IPS-20b (cell line): ENCODE data around the gene SHC2.
"Not testable (repeated sequence)": the region's sequence is repeated elsewhere in the genome, so short reads cannot be mapped to it uniquely, and the experiment has no call there.

ENCODE experiments used
- H3K27ac ChIP-seq: one replicate; pipeline ENCODE4 v1.5.1; 2013; ENCODE audit warnings: low read length
- H3K27me3 ChIP-seq: 2 replicates; pipeline ENCODE4 v1.6.1; 2013; ENCODE audit warnings: mild to moderate bottlenecking, low read length, inconsistent platforms; ENCODE audit not compliant: insufficient read depth
- H3K36me3 ChIP-seq: 2 replicates; pipeline ENCODE4 v1.6.1; 2013; ENCODE audit warnings: low read depth, mild to moderate bottlenecking, inconsistent platforms, low read length, moderate library complexity; ENCODE audit not compliant: insufficient read depth
- H3K4me1 ChIP-seq: 2 replicates; pipeline ENCODE4 v1.6.1; 2013; ENCODE audit warnings: mild to moderate bottlenecking, control low read depth, inconsistent platforms, low read length, moderate library complexity; ENCODE audit not compliant: insufficient read depth
- H3K4me3 ChIP-seq: 2 replicates; pipeline ENCODE4 v1.5.1; 2013; ENCODE audit warnings: mild to moderate bottlenecking, low read length, inconsistent platforms
- H3K9ac ChIP-seq: 2 replicates; pipeline ENCODE4 v1.6.1; 2013; ENCODE audit warnings: low read depth, mild to moderate bottlenecking, inconsistent platforms, low read length, moderate library complexity
- H3K9me3 ChIP-seq: 2 replicates; pipeline ENCODE4 v1.6.1; 2013; ENCODE audit warnings: mild to moderate bottlenecking, low read depth, low read length, inconsistent platforms; ENCODE audit not compliant: insufficient read depth

SHC2 gene

DNA sequence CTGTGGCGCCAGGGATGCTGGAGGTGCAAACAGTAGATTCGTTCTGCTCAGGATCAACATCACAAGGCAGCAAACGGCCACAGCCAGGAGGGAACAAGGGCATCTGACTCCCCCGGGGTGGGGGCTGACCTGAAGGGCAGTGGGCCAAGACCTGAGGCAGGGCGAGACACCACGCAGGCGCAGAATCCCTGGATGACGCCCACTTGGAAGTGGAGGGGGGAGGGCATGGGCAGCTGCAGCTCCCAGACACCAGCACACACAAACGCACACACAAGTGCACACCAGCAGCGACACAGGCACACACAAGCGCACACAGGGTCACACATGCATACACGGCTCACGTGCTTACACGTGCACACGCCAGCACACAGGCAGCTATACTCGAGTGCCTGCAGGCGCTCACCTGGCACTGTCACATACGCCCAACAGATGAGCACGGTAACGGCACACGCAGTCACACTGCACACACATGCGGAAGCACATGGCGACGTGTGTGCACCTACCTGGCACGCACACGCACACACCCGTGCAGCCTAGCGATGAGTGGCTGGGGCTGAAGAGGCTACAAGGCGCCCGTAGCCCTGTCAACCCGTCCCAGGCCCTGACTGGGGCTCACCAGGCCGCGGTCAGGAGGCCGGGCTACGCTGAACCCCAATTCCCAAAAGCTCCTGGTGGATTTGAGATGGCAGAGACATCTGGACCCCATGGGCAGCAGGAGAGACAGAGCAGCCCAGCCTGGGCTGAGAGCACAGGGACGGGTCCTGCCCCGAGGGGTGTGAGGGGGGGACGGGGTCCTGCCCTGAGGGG, 57.4 kb downstream of the SHC2 start:
- H3K9me3 ChIP-seq: no peaks in the 10 kb centered on the region
- H3K27ac ChIP-seq: no peak overlapping the region
- H3K27me3 ChIP-seq: no peaks in the 10 kb centered on the region
- H3K4me1 ChIP-seq: no peaks in the 10 kb centered on the region
- no peak overlapping the region for H3K4me3 ChIP-seq
- H3K36me3 ChIP-seq: no peaks in the 10 kb centered on the region
- H3K9ac ChIP-seq: no peak overlapping the region

DNA sequence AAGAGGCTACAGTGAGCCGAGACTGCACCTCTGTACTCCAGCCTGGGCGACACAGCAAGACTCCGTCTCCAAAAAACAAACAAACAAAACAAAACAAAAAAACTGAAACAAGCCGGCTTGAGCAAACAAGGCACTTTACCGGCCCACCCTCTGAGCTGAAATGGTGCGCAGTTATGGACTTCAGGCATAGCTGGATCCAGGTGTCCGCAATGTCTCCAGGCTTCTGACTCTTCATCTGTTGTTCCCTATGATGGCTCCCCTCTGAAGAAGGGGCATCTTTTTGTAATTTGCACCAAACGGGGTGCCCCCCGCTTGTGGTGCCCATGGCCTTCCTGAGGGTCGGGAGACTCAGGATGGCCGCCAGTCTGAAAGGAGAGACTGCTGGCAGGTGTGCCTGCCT, 58.0 kb downstream of the SHC2 start:
- no peaks in the 10 kb centered on the region for H3K27me3 ChIP-seq
- no peak overlapping the region for H3K27ac ChIP-seq

DNA sequence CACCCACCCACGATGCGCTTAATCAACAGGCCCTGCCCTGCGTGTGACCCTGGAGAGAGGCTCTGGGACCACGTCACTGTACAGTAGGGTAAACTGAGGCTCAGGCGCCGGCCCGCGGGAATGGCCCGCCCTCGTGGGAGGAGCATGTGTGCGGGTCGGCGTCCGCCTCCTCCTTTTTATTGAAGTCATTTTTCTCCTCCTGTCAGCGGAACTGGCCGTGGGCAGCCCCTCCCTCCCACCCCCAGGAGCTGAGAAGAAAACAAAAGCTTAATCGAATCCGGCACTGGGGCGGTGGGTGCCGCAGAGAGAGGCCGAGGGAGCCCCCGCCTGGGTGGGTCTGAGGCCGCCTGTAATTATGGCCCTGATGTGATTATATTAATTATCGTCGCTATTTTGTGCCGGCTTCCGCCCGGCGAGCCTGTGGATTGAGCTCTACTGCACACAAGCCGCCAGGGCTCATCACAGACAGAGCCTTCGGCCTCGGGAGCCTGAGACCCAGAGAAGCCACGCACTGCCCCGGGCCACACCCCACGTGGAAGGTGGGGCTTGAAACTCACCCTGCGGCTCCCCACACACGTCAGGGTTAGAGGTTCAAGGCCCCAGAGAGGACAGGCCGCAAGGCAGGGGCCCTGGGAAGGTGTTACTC, 58.8 kb downstream of the SHC2 start:
- Histone ChIP-seq H3K9me3 (no peaks in the 10 kb centered on the region), H3K9ac (no peak overlapping the region), H3K4me1 (no peaks in the 10 kb centered on the region), H3K27me3 (no peaks in the 10 kb centered on the region), H3K4me3 (no peak overlapping the region), H3K36me3 (no peaks in the 10 kb centered on the region), H3K27ac (no peak overlapping the region)

More for the DNA sequence above, 58.0 kb downstream of the SHC2 start:
- no peaks in the 10 kb centered on the region for H3K4me1 ChIP-seq
- H3K4me3 ChIP-seq: no peak overlapping the region
- no peaks in the 10 kb centered on the region for H3K36me3 ChIP-seq
- H3K9ac ChIP-seq: no peak overlapping the region
- H3K9me3 ChIP-seq: no peaks in the 10 kb centered on the region

DNA sequence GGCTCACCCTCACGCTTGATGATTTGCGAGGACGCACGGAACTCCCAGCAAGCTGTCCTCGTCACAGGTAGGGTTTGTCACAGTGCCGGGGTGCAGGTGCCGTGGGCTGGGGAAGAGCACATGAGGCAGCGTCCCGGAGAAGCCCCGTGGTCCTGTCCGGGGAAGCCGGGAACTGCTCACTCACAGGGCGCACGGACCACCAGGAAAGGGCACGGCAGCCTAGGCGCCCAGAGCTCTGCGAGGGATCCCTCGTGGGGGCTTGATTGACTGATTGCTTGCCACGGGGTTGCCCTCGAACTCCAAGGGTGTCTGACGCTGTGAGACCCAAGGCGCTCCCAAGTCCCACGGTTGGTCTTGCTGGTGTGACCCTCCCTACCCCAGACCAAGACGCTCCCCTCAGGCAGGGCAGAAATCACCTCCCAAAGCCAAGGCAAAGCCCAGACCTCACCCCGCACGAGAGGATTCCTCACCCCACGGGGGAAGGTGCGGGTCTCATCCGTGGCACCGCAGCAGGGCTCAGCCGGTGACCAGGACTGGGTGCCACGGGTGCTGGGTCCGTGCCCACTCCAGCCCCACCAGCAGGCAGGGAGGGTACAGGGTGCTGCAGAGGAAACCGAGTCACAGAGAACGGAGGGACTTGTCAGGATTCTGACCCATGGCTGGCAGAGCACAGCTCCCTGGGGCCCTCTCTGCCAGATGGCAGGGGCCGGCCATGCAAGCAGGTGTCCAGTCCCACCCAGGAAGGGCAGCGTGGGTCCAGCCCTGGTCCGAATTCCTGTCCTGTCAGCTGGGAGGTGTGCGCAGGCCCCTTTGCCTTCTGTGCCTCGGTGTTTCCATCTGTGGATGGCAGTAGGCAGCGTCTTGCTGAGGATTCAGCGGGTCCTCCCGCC, 59.6 kb downstream of the SHC2 start:
- no peak overlapping the region for H3K9ac ChIP-seq
- no peaks in the 10 kb centered on the region for H3K27me3 ChIP-seq
- no peak overlapping the region for H3K27ac ChIP-seq
- H3K4me3 ChIP-seq: no peak overlapping the region
- no peaks in the 10 kb centered on the region for H3K4me1 ChIP-seq
- H3K36me3 ChIP-seq: no peaks in the 10 kb centered on the region
- no peaks in the 10 kb centered on the region for H3K9me3 ChIP-seq

DNA sequence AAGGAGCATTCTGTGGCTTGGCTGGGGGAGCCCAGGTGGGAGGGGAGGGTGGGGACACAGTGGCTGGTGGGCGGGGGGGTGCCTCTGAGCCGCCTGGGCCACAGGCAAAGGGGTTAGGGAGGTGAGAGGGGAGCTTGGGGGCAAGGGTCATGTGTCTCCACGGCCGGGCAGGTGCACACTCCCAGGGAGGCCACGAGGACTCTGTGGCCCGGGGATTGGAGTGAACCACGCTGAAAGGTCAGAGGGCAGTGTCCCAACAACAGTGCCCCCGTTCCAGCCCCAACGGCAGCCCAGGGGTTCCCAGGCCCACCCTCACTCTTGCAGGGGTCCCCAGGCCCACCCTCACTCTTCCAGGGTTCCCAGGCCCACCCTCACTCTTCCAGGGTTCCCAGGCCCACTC, 61.5 kb downstream of the SHC2 start:
- Histone ChIP-seq H3K4me1 (no peaks in the 10 kb centered on the region), H3K36me3 (no peaks in the 10 kb centered on the region), H3K9me3 (peaks cover 4% of the 10 kb centered on the region; the same call in 1 of the 2 replicates), H3K9ac (no peak overlapping the region), H3K27ac (no peak overlapping the region), H3K27me3 (no peaks in the 10 kb centered on the region), H3K4me3 (no peak overlapping the region)

DNA sequence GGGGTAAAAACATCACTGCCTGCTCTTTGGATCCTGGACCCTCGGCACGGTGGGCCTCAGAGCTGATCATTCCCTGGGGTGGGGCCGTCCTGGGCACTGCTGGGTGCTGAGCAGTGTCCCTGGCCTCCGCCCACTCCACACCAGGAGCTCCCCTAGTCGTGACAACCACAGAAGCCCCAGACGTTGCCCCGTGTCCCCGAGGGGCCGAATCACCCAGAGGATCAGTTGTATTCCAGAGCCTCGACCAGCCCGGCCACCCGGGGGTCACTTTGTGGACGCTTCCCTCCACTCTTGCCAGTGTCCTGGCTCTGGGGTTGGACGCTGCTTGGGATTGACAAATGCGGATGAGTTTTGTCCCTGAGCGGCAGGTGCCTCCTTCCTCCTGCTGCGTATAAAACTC, 62.1 kb downstream of the SHC2 start:
- no peaks in the 10 kb centered on the region for H3K36me3 ChIP-seq
- no peak overlapping the region for H3K27ac ChIP-seq
- no peaks in the 10 kb centered on the region for H3K4me1 ChIP-seq
- no peaks in the 10 kb centered on the region for H3K27me3 ChIP-seq
- no peak overlapping the region for H3K9ac ChIP-seq
- peaks cover 4% of the 10 kb centered on the region; the same call in 1 of the 2 replicates for H3K9me3 ChIP-seq
- no peak overlapping the region for H3K4me3 ChIP-seq

DNA sequence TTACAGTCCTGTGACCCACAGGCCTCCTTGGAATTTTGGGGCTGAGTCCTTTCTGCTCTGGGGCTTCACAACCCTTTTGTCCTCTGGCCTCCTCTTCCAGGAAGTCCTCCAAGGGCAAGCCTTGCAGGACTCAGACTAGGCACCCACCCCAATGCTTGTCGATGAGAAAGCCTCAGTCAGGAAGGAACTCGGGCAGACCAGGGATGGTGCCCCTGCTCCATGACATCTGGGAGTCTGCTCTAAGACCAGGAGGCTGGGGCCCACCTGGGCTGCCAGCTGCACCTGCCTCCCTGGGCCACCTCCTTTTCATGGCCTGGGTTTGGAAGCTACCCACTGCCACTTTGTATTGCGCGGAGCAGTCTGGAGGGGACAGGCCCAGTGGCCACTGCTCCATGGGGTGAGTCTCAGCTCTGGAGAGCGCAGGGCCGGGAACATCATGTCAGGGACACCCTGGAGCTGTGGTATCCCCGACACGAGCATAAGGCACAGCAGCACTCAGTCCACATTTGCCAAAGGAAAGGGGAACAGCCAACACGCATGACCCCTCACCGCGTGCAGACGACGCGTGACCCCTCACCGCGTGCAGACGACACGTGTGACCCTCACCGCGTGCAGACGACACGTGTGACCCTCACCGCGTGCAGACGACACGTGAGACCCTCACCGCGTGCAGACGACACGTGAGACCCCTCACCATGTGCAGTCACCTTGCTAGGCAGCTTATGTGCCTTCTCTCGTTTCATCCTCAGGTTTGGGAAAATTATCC, 62.7 kb downstream of the SHC2 start:
- Histone ChIP-seq H3K9ac (no peak overlapping the region), H3K4me1 (no peaks in the 10 kb centered on the region), H3K27me3 (no peaks in the 10 kb centered on the region)

DNA sequence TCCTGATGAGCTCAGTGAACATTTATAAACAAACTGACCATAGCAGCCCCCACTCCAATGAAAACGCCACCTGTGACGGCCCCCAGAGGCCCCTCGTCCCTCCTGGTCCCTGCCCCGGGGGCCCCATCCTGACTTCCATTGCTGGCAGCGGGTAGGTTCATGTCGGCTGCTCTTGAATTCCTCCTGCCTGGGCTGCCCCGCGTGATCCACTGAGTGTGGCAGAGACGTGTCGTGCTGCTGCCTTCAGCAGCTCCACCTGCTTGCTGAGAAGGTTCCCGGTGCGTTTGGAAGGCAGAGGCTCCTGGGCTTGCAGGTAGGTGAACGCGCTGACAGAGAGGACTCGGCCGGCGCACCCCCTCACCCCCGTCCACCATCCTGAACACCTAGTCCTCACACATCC, 63.5 kb downstream of the SHC2 start:
- no peak overlapping the region for H3K27ac ChIP-seq
- H3K4me3 ChIP-seq: no peak overlapping the region
- no peaks in the 10 kb centered on the region for H3K4me1 ChIP-seq
- peaks cover 4% of the 10 kb centered on the region; the same call in 1 of the 2 replicates for H3K9me3 ChIP-seq
- H3K27me3 ChIP-seq: no peaks in the 10 kb centered on the region
- no peaks in the 10 kb centered on the region for H3K36me3 ChIP-seq
- H3K9ac ChIP-seq: no peak overlapping the region

More for the DNA sequence above, 62.7 kb downstream of the SHC2 start:
- no peak overlapping the region for H3K27ac ChIP-seq
- no peak overlapping the region for H3K4me3 ChIP-seq
- peaks cover 4% of the 10 kb centered on the region; the same call in 1 of the 2 replicates for H3K9me3 ChIP-seq
- no peaks in the 10 kb centered on the region for H3K36me3 ChIP-seq

DNA sequence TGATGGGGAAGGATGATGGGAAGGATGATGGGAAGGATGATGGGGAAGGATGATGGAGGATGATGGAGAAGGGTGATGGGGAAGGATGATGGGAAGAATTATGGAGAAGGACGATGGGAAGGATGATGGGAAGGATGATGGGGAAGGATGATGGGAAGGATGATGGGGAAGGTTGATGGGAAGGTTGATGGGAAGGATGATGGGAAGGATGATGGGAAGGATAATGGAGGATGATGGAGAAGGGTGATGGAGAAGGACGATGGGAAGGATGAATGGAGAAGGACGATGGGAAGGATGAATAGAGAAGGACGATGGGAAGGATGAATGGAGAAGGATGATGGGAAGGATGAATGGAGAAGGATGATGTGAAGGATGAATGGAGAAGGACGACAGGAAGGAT, 65.4 kb downstream of the SHC2 start:
- Histone ChIP-seq H3K4me1 (no peaks in the 10 kb centered on the region), H3K27me3 (no peaks in the 10 kb centered on the region), H3K9ac (no peak overlapping the region), H3K4me3 (no peak overlapping the region), H3K36me3 (no peaks in the 10 kb centered on the region), H3K9me3 (peaks cover 4% of the 10 kb centered on the region; the same call in 1 of the 2 replicates), H3K27ac (no peak overlapping the region)

DNA sequence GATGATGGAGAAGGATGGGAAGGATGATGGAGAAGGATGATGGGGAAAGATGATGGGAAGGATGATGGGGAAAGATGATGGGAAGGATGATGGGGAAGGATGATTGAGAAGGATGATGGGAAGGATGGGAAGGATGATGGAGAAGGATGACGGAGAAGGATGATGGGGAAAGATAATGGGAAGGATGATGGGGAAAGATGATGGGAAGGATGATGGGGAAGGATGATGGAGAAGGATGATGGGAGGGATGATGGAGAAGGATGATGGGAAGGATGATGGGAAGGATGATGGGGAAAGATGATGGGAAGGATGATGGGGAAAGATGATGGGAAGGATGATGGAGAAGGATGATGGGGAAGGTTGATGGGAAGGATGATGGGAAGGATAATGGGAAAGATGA, 66.0 kb downstream of the SHC2 start:
- not testable (repeated sequence) for H3K27ac ChIP-seq, H3K4me3 ChIP-seq, H3K9ac ChIP-seq, H3K36me3 ChIP-seq, H3K4me1 ChIP-seq, H3K9me3 ChIP-seq, H3K27me3 ChIP-seq

DNA sequence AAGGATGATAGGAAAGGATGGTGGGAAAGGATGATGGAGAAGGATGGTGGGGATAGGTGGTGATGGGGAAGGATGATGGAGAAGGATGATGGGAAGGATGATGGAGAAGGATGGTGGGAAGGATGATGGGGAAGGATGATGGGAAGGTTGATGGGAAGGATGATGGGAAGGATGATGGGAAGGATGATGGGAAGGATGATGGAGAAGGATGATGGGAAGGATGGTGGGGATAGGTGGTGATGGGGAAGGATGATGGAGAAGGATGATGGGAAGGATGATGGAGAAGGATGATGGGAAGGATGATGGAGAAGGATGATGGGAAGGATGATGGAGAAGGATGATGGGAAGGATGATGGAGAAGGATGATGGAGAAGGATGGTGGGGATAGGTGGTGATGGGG, 67.3 kb downstream of the SHC2 start:
- not testable (repeated sequence) for H3K9me3 ChIP-seq, H3K27ac ChIP-seq, H3K4me3 ChIP-seq, H3K27me3 ChIP-seq, H3K36me3 ChIP-seq, H3K9ac ChIP-seq, H3K4me1 ChIP-seq
